Inferior parietal cortex (tissue), 1 donor: Measurements from ENCODE around the gene SMPD3.

Experiments used
- DNase-seq: peaks from one replicate; pipeline ENCODE4 v3.0.0-alpha.2; 2016; ENCODE audit errors: extremely low spot score

SMPD3 gene

DNA sequence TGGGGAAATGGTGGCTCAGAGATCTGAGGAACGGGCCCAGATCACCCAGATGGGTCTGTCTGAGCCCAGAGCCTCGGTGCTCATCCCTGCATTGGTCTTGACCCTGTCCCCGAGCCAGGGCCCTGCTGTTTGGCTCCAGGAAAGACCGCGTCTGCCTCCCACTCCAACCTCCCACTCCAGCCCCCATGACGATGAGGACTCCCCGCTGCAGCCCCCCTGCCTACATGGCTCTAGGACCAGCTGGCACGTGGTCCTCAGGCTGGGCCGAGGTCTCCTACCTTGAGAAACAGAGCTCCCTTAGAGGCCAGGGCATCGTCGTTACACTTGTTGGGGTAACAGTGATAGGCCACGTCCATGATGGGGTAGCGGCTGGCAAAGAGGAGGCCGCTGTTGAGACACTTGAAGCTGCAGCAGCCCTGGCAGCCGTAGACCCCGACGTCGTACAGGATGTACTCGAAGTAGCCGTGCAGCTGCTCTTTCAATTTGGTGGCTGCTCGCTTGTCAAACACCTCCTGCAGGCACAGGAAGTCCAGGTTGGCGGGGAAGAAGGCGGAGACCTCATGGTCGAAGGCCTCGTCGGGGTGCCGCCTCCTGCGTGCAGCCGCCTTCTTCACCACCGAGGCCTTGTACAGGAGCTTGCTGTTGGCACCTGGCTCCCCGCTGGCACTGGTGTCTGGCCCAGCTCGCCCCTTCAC is 77.6 kb downstream of the SMPD3 start:
- no peak for DNase-seq

GRCh38 chr16:68369697-68370580 is 78.4 kb downstream of the SMPD3 start:
- no peak for DNase-seq

DNA sequence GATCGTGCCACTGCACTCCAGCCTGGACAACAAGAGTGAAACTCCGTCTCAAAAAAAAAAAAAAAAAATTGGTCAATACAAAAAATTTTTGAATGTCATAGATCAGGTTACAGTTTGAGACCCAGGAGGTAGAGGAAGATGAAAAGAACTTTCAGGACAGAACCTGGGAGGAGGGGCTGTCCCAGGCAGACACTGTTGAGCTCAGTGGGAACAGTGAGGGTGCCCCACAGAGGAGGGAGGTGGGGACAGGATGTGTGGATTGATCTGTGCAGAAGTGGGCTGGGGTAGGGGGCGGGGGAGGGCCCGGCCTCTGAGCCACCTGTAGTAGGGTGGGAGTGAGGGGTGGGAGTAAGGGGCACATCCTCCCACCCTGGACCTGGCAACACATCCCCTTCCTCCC is 79.1 kb downstream of the SMPD3 start:
- DNase-seq, result no peak

DNA sequence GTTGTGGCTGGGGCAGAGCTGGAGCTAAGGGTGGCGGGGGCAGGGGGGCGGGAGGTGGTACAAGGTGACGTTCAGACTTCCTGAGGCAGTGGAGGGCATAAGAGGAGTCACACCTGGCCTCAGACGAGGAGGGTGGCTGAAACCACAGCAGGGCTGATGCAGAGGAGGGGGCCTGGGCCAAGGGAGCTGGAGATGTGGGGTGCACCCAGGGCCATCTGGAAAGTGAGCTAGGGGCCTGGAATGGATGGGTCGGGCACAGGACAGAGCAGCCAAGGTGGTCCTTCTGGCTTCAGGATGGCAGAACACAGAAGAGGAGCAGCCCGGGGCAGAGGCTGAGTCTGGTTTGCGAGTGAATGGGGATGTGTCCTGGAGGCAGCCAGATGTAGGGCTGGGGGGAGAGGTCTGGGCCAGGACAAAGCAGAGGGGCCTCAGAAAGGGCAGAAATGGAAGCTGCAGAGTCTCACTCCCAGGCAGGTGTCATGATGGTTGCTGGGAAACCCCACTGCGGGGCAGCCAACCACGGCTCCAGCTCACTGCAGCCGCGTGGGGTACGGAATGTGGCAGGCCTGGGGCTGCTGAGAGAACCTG is 79.9 kb downstream of the SMPD3 start:
- no peak for DNase-seq

- DNase-seq, result no peak
Observed at GRCh38 chr16:68367891-68368290, 80.4 kb downstream of the SMPD3 start.

DNA sequence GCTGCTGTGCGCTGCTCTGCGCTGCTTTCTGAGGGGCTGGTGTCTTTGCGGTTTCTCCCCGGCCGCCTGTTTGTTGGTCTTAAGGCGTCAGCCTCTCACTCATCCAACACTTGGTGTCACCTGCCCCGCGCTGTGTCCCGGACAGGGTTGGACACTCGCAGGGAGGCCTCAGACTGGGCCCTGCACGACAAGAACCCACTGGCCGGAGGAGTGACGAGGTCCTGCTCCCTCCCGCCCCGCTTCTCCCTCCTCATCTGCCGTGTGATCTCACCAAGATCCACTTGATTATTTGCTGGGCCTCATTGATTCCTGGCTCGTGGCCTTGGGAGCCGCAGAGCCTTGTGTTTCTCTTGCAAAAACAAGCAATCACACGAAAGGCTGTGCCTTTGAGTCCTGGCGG is 80.9 kb downstream of the SMPD3 start:
- DNase-seq, result no peak

DNA sequence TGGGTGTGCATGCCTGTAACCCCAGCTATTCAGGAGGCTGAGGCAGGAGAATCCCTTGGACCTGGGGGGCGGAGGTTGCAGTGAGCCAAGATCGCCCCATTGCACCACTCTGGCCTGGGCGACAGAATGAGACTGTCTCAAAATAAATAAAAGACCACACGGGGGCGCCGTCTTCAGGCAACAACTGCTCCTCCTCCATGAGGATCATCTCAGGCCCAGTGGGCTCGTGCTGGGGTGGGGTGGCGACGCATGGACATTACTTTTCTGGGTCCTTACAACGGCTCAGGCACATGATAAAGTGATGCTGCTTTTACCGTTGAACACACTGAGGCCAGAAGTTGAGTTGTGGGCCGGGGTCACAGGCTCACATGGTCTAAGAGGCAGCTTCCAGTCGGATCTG is 81.3 kb downstream of the SMPD3 start:
- DNase-seq, result no peak

DNA sequence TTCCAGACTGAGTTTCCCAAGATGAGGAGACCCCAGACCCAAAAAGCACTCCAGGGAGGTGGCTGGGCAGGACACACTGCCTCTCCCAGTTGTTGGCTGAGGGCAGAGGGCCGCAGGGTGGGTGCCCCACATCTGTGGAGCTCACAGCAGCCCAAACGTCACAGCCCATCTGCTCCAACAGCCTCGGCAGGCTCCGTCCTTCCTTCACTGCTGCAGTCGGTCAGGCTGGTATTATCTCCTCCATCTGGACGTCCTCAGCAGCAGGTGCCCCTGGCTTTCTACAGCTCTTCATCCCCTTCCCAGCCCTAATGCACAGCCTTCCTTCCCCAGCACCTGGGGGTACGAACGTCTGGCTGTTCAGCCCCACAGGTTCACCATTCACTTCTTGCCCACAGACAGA is 82.2 kb downstream of the SMPD3 start:
- DNase-seq, result no peak

- DNase-seq, result no peak
Observed at GRCh38 chr16:68365167-68365817, 83.0 kb downstream of the SMPD3 start.

- no peak for DNase-seq
Observed at GRCh38 chr16:68364561-68364998, 83.7 kb downstream of the SMPD3 start.

- no peak for DNase-seq
Observed at GRCh38 chr16:68363658-68364521, 84.4 kb downstream of the SMPD3 start.

GRCh38 chr16:68362947-68363657 is 85.2 kb downstream of the SMPD3 start:
- no peak for DNase-seq

GRCh38 chr16:68362262-68362913 is 85.9 kb downstream of the SMPD3 start:
- DNase-seq, result no peak

DNA sequence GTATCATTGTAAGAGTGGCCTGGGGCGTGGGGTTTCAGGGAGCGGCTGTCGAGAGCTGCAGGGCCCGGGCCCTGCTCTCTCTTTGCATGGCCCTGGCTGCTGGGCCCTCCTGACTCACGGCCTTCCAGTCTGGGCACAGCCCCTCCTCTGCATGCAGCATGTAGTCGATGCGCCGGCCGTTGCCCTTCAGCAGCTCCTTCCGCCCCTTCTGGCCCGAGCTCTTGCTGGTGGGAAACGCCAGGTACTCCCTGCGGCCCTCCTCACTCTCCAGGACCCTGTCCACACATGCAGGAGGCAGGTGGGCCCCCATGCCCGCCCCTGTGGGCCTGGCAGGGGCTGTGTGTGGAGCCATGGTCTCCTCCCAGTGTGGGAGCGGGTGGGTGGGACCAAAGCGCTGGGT is 86.8 kb downstream of the SMPD3 start:
- DNase-seq, result no peak

- no peak for DNase-seq
Observed at GRCh38 chr16:68360956-68361355, 87.4 kb downstream of the SMPD3 start.

GRCh38 chr16:68360547-68360946 is 87.8 kb downstream of the SMPD3 start:
- DNase-seq, result no peak

GRCh38 chr16:68359398-68360191 is 88.7 kb downstream of the SMPD3 start:
- no peak for DNase-seq

DNA sequence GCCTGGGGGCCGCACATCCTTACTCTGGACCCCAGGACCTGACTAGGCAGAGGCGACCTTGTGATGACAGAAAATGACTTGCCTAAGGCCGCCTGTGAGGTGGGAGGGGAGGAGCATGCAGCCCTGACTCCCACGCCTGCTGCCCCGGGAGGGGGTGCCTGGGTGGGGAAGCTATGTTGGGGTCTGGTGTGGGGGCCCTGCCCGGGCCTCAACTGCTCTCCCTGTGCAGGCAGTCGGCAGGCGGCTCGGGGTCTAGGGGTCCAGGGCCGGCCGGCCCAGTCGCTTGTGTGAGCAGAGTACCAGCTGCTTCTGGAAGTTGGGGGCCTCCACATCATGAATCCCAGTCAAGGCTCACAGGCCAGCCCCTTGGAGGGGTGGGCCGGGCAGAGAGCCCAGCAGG is 89.4 kb downstream of the SMPD3 start:
- no peak for DNase-seq

- DNase-seq, result no peak
Observed at GRCh38 chr16:68357923-68358322, 90.4 kb downstream of the SMPD3 start.
